GM18502 (cell line): ENCODE measurements around the gene KRTAP9-7.

Experiments used
- ATAC-seq: cut with Tn5 transposase; IDR thresholded peaks from one replicate; pipeline ENCODE4 v1.9.1; 2021; ENCODE audit warnings: mild to moderate bottlenecking; ENCODE audit not compliant: unreplicated experiment, poor library complexity

KRTAP9-7 gene

GRCh38 chr17:41318231-41318630, 42.7 kb downstream of the KRTAP9-7 start:
- ATAC-seq: no peak

- ATAC-seq: no peak
Observed at GRCh38 chr17:41322094-41322902, 46.8 kb downstream of the KRTAP9-7 start.

- ATAC-seq: no peak
Observed at GRCh38 chr17:41322903-41323895, 47.7 kb downstream of the KRTAP9-7 start.

- no peak for ATAC-seq
Observed at GRCh38 chr17:41324180-41325075, 48.9 kb downstream of the KRTAP9-7 start.

- ATAC-seq: no peak
Observed at GRCh38 chr17:41325126-41325525, 49.6 kb downstream of the KRTAP9-7 start.

- no peak for ATAC-seq
Observed at GRCh38 chr17:41325611-41326010, 50.1 kb downstream of the KRTAP9-7 start.
